ENCODE measurements around the gene ADAM19.

The ADAM19 gene

GRCh38 chr5:157481265-157481664, 94.3 kb downstream of the ADAM19 start:
- no peak for DNase-seq

GRCh38 chr5:157479612-157480510, 95.7 kb downstream of the ADAM19 start:
- no peak for DNase-seq

- DNase-seq: no peak
Observed at GRCh38 chr5:157479166-157479565, 96.4 kb downstream of the ADAM19 start.

GRCh38 chr5:157478726-157479125, 96.8 kb downstream of the ADAM19 start:
- no peak for DNase-seq

GRCh38 chr5:157477814-157478494, 97.6 kb downstream of the ADAM19 start:
- no peak for DNase-seq

GRCh38 chr5:157476702-157477408, 98.7 kb downstream of the ADAM19 start:
- DNase-seq: peak; percentile 27

GRCh38 chr5:157475432-157475831, 100.1 kb downstream of the ADAM19 start:
- no peak for DNase-seq

GRCh38 chr5:157473383-157474320, 101.9 kb downstream of the ADAM19 start:
- DNase-seq: no peak

GRCh38 chr5:157471709-157472108, 103.9 kb downstream of the ADAM19 start:
- DNase-seq: peak; percentile 34

- DNase-seq: no peak
Observed at GRCh38 chr5:157470631-157471030, 104.9 kb downstream of the ADAM19 start.

- DNase-seq: no peak
Observed at GRCh38 chr5:157469687-157470086, 105.9 kb downstream of the ADAM19 start.

- no peak for DNase-seq
Observed at GRCh38 chr5:157469073-157469472, 106.5 kb downstream of the ADAM19 start.

GRCh38 chr5:157468293-157468965, 107.1 kb downstream of the ADAM19 start:
- DNase-seq: no peak

- DNase-seq: peak; percentile 77
Observed at GRCh38 chr5:157464519-157465171, 110.9 kb downstream of the ADAM19 start.

- DNase-seq: no peak
Observed at GRCh38 chr5:157463621-157464518, 111.7 kb downstream of the ADAM19 start.

- no peak for DNase-seq
Observed at GRCh38 chr5:157463081-157463480, 112.5 kb downstream of the ADAM19 start.

- DNase-seq: no peak
Observed at GRCh38 chr5:157460921-157461792, 114.4 kb downstream of the ADAM19 start.

GRCh38 chr5:157459715-157460599, 115.6 kb downstream of the ADAM19 start, which contains the start of gene NIPAL4:
NIPAL4 (plus strand) TSS chr5:157460213; CDS start chr5:157460321, 108 bp downstream.
- DNase-seq: peak; percentile 37

All from stimulated activated CD4-positive, alpha-beta T cell treated with anti-CD3 and anti-CD28 coated beads, Interleukin-4, amount 100 ng/mL, for 24 hours (primary cell).